GM12878 (cell line): ENCODE data around the gene CYSRT1. TPM values are rescaled to one million over a fixed set of nuclear protein-coding genes. Genes with fewer than 3 reads are reported as not detected.

Experiments used
- IRF4 ChIP-seq: IDR thresholded peaks from 2 replicates; pipeline ENCODE4 v1.6.1; 2011; ENCODE audit warnings: low read depth, low read length
- MTA3 ChIP-seq: IDR thresholded peaks from 2 replicates; pipeline ENCODE4 v1.6.1; 2012; ENCODE audit warnings: low read length, inconsistent platforms, borderline replicate concordance
- REST ChIP-seq: IDR thresholded peaks from 2 replicates; pipeline ENCODE4 v1.6.1; 2012; ENCODE audit warnings: mild to moderate bottlenecking, low read depth, low read length
- STAT1 ChIP-seq: fragments of 450-650 bp; conservative IDR thresholded peaks from 2 replicates; pipeline ENCODE4 v1.6.1; 2014; ENCODE audit warnings: antibody characterized with exemption, mild to moderate bottlenecking
- USF1 ChIP-seq: IDR thresholded peaks from 2 replicates; pipeline ENCODE4 v1.6.1; 2011; ENCODE audit warnings: borderline replicate concordance, low read depth, mild to moderate bottlenecking, moderate library complexity, mixed read lengths, low read length; ENCODE audit not compliant: insufficient read depth; ENCODE audit errors: extremely low read length
- ZBTB11 ChIP-seq: fragments of 450-650 bp; formaldehyde crosslinking; IDR thresholded peaks from 2 replicates; pipeline ENCODE4 v1.5.0; 2022; ENCODE audit warnings: mild to moderate bottlenecking, missing genetic modification characterization
- ZNF24 ChIP-seq: fragments of 450-650 bp; IDR thresholded peaks from 2 replicates; pipeline ENCODE4 v1.6.1; 2017; ENCODE audit warnings: antibody characterized with exemption, mild to moderate bottlenecking
- polyA plus RNA-seq, 11 experiments: library from polyadenylated mRNA; depleted of rRNA in 4 of 11; unstranded in 6 of 11; stranded (reverse) in 5 of 11; fragments of >200 nt; fragmentation: Nextera tagmentation in 4 of 11; fragmentation: Illumina TruSeq in 1 of 11; extraction: Ambion mirVana in 4 of 11; extraction: Trizol in 1 of 11; gene quantifications; 1 replicate in 1 of 11; 2 replicates in 10 of 11; pipeline versions ENCODE4 v1.2.1 to v1.2.3, GENCODE V29; 2011 to 2016; ENCODE audit warnings: inconsistent platforms in 2 of 11, missing spikeins in 2 of 11, low read depth in 1 of 11
- total RNA-seq, 4 experiments: library from RNA; depleted of rRNA in 3 of 4; stranded (reverse); fragments of >200 nt in 3 of 4; fragmentation: Illumina TruSeq in 1 of 4; extraction: Trizol in 1 of 4; gene quantifications; 2 replicates each; pipeline versions ENCODE4 v1.2.1 to v1.2.3, GENCODE V29; 2013 to 2021

The CYSRT1 gene
- total and polyA plus RNA-seq, 10 of the 15 experiments (the other 5 are each of a cell fraction or from before 2014, with no cell fraction given), result 0.24 to 3.6 (median 0.97) TPM; not detected in 1

GRCh38 chr9:137225699-137226331 is 841 bp downstream of the CYSRT1 start (continued):
- TF ChIP-seq REST (no peak), MTA3 (no peak), IRF4 (no peak), STAT1 (no peak), USF1 (no peak), ZNF24 (no peak), ZBTB11 (CRISPR knock-in tag) (no peak)
